Lung (tissue), 12 donors: ENCODE measurements around the gene PARVB. TPM values are rescaled to one million over a fixed set of nuclear protein-coding genes. Genes with fewer than 3 reads are reported as not detected.

Source experiments
- ATAC-seq: fragments of 200-7000 bp; cut with Tn5 transposase; one replicate; pipeline ENCODE4 v1.9.1; 2020; ENCODE audit warnings: moderate number of reproducible peaks; ENCODE audit not compliant: insufficient read depth, low FRiP score
- DNase-seq, 3 donors: peaks; one replicate each; pipeline ENCODE4 v3.0.0-alpha.2; 2013 to 2017
- H3K27ac ChIP-seq, 2 donors: one replicate each; pipeline ENCODE4 v1.5.1; 2013; ENCODE audit warnings: mild to moderate bottlenecking in 2 of 2, moderate library complexity in 2 of 2, control low read depth in 1 of 2, inconsistent platforms in 1 of 2, low read depth in 1 of 2, low read length in 1 of 2
- H3K27me3 ChIP-seq, 3 donors: one replicate each; pipeline ENCODE4 v1.5.1; 2013; ENCODE audit warnings: low read length in 2 of 3; ENCODE audit not compliant: control insufficient read depth in 3 of 3, insufficient read depth in 3 of 3
- H3K36me3 ChIP-seq, 4 donors: one replicate each; pipeline ENCODE4 v1.5.1; 2013; ENCODE audit warnings: low read length in 4 of 4, mild to moderate bottlenecking in 1 of 4, moderate library complexity in 1 of 4; ENCODE audit not compliant: control insufficient read depth in 4 of 4, insufficient read depth in 4 of 4
- H3K4me1 ChIP-seq, 5 donors: one replicate each; pipeline ENCODE4 v1.5.1; 2013; ENCODE audit warnings: low read length in 5 of 5, mild to moderate bottlenecking in 2 of 5, moderate library complexity in 1 of 5; ENCODE audit not compliant: control insufficient read depth in 5 of 5, insufficient read depth in 5 of 5
- H3K4me3 ChIP-seq: one replicate; pipeline ENCODE4 v1.5.1; 2013; ENCODE audit warnings: mild to moderate bottlenecking, control low read depth, moderate library complexity
- H3K9ac ChIP-seq, 2 donors: one replicate each; pipeline ENCODE4 v1.5.1; 2013; ENCODE audit warnings: low read length in 2 of 2, control low read depth in 1 of 2; ENCODE audit not compliant: insufficient read depth in 1 of 2
- H3K9me3 ChIP-seq, 4 donors: one replicate each; pipeline ENCODE4 v1.5.1; 2013; ENCODE audit warnings: low read length in 3 of 4, mild to moderate bottlenecking in 1 of 4, moderate library complexity in 1 of 4; ENCODE audit not compliant: control insufficient read depth in 4 of 4, insufficient read depth in 3 of 4
- CTCF ChIP-seq: IDR thresholded peaks from 2 replicates; pipeline ENCODE4 v1.5.1; 2012; ENCODE audit warnings: mild to moderate bottlenecking; ENCODE audit errors: control extremely low read depth, extremely low read depth
- WGBS, 2 donors: extraction: QIAGEN DNeasy Blood & Tissue Kit; methylation state at CpG; one replicate each; pipeline ENCODE4 v1.1.7; 2013; 5-methylcytosine and 5-hydroxymethylcytosine counted together
- polyA plus RNA-seq, 2 donors: library from polyadenylated mRNA; stranded (reverse); fragments of 200-250 nt; gene quantifications; one replicate each; pipeline ENCODE4 v1.2.1, GENCODE V29; 2013
- total RNA-seq, 2 donors: library from RNA; depleted of rRNA in 1 of 2; stranded (reverse); fragments of >200 nt in 1 of 2; gene quantifications; one replicate each; pipeline ENCODE4 v1.2.1, GENCODE V29; 2014 to 2021
- donor health status: control.
- donor health status: control.
- donor health status: Bipolar disorder and iron deficiency.
- donor health status: healthy.
- donor health status: DM: yes; HTN: yes; CAD: no.

PARVB gene
- total and polyA plus RNA-seq, 4 donors, result 16.9 to 64.2 (median 49.7) TPM

DNA sequence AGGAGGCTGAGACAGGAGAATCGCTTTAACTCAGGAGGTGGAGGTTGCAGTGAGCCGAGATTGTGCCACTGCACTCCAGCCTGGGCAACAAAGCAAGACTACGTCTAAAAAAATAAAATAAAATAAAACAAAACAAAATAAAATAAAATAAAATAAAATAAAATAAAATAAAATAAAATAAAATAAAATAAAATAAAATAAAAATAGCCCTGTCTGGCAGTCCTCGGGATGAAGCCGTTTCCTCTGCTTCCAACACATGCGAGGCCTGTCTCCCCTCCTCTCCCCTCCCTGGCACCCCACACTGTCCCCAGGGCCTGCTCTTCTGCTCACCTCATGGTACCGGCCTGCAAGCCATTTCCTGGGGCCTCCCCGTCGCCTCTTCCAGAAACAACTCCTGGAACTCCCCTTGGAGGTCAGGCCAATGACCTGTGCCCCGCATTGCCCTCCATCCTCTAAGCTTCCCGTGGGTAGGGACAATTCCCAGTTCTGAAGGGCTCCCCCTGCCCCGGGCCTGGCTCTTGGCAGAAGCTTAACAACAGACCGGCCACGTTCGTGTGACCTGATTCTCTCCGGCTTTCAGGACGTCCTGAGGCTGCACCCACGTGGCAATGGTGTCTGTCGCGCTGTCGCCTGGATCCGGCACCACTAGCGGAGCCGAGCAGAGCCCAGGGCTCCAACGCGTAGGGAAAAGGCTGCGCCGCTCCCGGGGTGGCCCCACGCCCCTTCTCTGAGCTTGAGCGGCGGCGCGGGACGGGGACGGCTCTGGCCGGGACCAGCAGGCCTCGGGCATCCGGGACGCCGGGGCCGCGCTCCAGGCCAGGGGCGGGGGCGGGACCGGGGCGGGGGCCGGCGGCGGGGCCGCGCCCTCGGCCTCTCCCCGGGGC lies 456 bp upstream of the PARVB start:
- H3K27me3 ChIP-seq, result no peaks in the 10 kb centered on the region
- peak overlapping the region; percentile 92 to 93 for H3K27ac ChIP-seq
- no peaks in the 10 kb centered on the region for H3K9me3 ChIP-seq
- DNase-seq, result peak; percentile 49 to 63 (median 52)
- H3K9ac ChIP-seq, result peak overlapping the region in 1 of 2 donors; percentile 36
- 10 to 14% methylated on average over 36 to 54 of the region's 54 CpGs for whole genome bisulfite sequencing, 2 donors
- ATAC-seq, result peak; percentile 27
- no peak for TF ChIP-seq CTCF
- peaks cover 0 to 39% (median 13%) of the 10 kb centered on the region in 5 donors for H3K4me1 ChIP-seq
- H3K4me3 ChIP-seq, result peak overlapping the region; percentile 41
- no peaks in the 10 kb centered on the region for H3K36me3 ChIP-seq

GRCh38 chr22:44025171-44026065 lies 1.3 kb downstream of the PARVB start:
- Histone ChIP-seq H3K9ac (no peak overlapping the region), H3K4me1 (peaks cover 5 to 34% (median 17%) of the 10 kb centered on the region in 5 donors), H3K27me3 (no peaks in the 10 kb centered on the region), H3K36me3 (no peaks in the 10 kb centered on the region), H3K27ac (peak overlapping the region; percentile 92 to 97), H3K4me3 (no peak overlapping the region), H3K9me3 (no peaks in the 10 kb centered on the region)
- ATAC-seq (no peak), DNase-seq (no peak)
- no peak for TF ChIP-seq CTCF
- WGBS, 2 donors, result 59 to 61% methylated on average over 26 of the region's 26 CpGs

GRCh38 chr22:44026066-44026629 lies 2.0 kb downstream of the PARVB start:
- 68 to 76% methylated on average over 17 of the region's 17 CpGs for WGBS, 2 donors
- H3K27me3 ChIP-seq, result no peaks in the 10 kb centered on the region
- no peak overlapping the region for H3K4me3 ChIP-seq
- no peaks in the 10 kb centered on the region for H3K9me3 ChIP-seq
- H3K27ac ChIP-seq, result peak overlapping the region; percentile 87 to 97
- no peak for TF ChIP-seq CTCF
- ATAC-seq, result no peak
- H3K9ac ChIP-seq, result peak overlapping the region in 1 of 2 donors; percentile 23
- H3K4me1 ChIP-seq, result peaks cover 8 to 35% (median 13%) of the 10 kb centered on the region in 5 donors
- no peaks in the 10 kb centered on the region for H3K36me3 ChIP-seq
- DNase-seq, result no peak
